Adrenal gland (tissue), 5 donors: Measurements from ENCODE around the gene MET.

Experiments
- CTCF ChIP-seq, 6 experiments: fragments of 450-650 bp in 4 of 6; fragments of 200-600 bp in 2 of 6; sonication (generic) in 1 of 6; IDR thresholded peaks; 1 replicate in 5 of 6; 2 replicates in 1 of 6; pipeline versions ENCODE4 v1.5.1 to v1.8.0; 2016 to 2021; ENCODE audit warnings: antibody characterized with exemption in 6 of 6, mild to moderate bottlenecking in 2 of 6, moderate library complexity in 1 of 6
- POLR2A ChIP-seq, 2 donors: fragments of 450-650 bp; IDR thresholded peaks; one replicate each; pipeline ENCODE4 v1.6.1; 2017; ENCODE audit warnings: antibody characterized with exemption in 2 of 2, mild to moderate bottlenecking in 2 of 2, moderate library complexity in 1 of 2
- donor health status: DM: no; HTN: no; CAD: no.

DNA sequence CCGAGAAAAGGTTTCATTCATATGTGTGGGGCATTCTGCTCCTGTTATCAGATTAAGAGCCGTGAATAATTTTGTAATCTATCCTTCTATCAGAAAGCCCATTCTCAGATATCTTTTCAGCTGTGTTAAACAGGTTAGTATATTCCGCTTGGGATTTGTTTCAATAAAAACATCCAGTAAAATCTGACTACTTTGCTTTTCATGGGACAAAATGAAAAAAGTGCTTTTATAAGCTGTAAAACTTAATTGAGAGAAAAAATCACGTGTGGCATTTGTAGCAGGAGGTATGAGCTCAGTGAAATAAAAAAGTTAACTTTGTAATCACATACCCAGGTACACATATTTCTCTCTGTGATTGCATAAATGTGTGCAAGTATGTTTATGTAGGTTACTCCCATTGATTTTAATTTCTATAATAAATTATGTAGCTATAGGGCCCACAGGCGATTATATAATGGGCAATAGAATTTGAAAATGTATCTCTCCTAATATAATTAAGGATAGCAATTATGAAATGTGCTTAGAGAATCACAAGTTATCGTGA lies 3.9 kb downstream of the MET start:
- TF ChIP-seq CTCF (IDR thresholded peaks at IDR 0.05) (no peak), POLR2A (IDR thresholded peaks at IDR 0.05) (no peak)
